Glomerular visceral epithelial cell (primary cell): Measurements from ENCODE around the gene ZDHHC22.
A peak's percentile ranks its signal among the peaks of the same experiment; 100 is the strongest.

Experiments used
- DNase-seq: peaks from one replicate; pipeline ENCODE4 v3.0.0-alpha.2; 2016; ENCODE audit errors: extremely low spot score

ZDHHC22 gene

GRCh38 chr14:77128414-77128891 lies 13.1 kb downstream of the ZDHHC22 start:
- peak; percentile 40 for DNase-seq

- no peak for DNase-seq
Measured at GRCh38 chr14:77126461-77126990, 15.1 kb downstream of the ZDHHC22 start.

- no peak for DNase-seq
Measured at GRCh38 chr14:77125823-77126325, 15.7 kb downstream of the ZDHHC22 start.

- no peak for DNase-seq
Measured at GRCh38 chr14:77125281-77125801, 16.2 kb downstream of the ZDHHC22 start.

- peak; percentile 21 for DNase-seq
Measured at GRCh38 chr14:77124345-77125280, 17.0 kb downstream of the ZDHHC22 start.

GRCh38 chr14:77123381-77124325 lies 17.9 kb downstream of the ZDHHC22 start:
- DNase-seq, result no peak

GRCh38 chr14:77122526-77123125 lies 19.0 kb downstream of the ZDHHC22 start:
- DNase-seq, result no peak

- DNase-seq, result no peak
Measured at GRCh38 chr14:77120771-77121743, 20.5 kb downstream of the ZDHHC22 start.

- DNase-seq, result no peak
Measured at GRCh38 chr14:77119851-77120250, 21.7 kb downstream of the ZDHHC22 start.

- no peak for DNase-seq
Measured at GRCh38 chr14:77116172-77116817, 25.3 kb downstream of the ZDHHC22 start.

- no peak for DNase-seq
Measured at GRCh38 chr14:77114609-77115008, 27.0 kb downstream of the ZDHHC22 start.

GRCh38 chr14:77113644-77114043 lies 27.9 kb downstream of the ZDHHC22 start:
- no peak for DNase-seq

GRCh38 chr14:77111021-77111420 lies 30.6 kb downstream of the ZDHHC22 start:
- no peak for DNase-seq

- DNase-seq, result no peak
Measured at GRCh38 chr14:77110286-77110685, 31.3 kb downstream of the ZDHHC22 start.

GRCh38 chr14:77109656-77110055 lies 31.9 kb downstream of the ZDHHC22 start:
- no peak for DNase-seq

- no peak for DNase-seq
Measured at GRCh38 chr14:77108753-77109152, 32.8 kb downstream of the ZDHHC22 start.

- DNase-seq, result no peak
Measured at GRCh38 chr14:77107228-77107627, 34.4 kb downstream of the ZDHHC22 start.

- DNase-seq, result no peak
Measured at GRCh38 chr14:77106666-77107065, 34.9 kb downstream of the ZDHHC22 start.
